ACHN (cell line): ENCODE results near the gene ACOX3.
"Not testable (repeated sequence)": the region's sequence is repeated elsewhere in the genome, so short reads cannot be mapped to it uniquely, and the experiment has no call there.

Source experiments
- DNase-seq: peaks from one replicate; pipeline ENCODE4 v3.0.0-alpha.2; 2015
- in situ Hi-C: cut with HindIII; loops from 2 replicates; pipeline ENCODE4 v1.10.0; 2017; ENCODE audit warnings: low sequenced_read_pairs, low pct_ligation_motif_present, low pct_unique_long_range_greater_than_20kb

Gene ACOX3

DNA sequence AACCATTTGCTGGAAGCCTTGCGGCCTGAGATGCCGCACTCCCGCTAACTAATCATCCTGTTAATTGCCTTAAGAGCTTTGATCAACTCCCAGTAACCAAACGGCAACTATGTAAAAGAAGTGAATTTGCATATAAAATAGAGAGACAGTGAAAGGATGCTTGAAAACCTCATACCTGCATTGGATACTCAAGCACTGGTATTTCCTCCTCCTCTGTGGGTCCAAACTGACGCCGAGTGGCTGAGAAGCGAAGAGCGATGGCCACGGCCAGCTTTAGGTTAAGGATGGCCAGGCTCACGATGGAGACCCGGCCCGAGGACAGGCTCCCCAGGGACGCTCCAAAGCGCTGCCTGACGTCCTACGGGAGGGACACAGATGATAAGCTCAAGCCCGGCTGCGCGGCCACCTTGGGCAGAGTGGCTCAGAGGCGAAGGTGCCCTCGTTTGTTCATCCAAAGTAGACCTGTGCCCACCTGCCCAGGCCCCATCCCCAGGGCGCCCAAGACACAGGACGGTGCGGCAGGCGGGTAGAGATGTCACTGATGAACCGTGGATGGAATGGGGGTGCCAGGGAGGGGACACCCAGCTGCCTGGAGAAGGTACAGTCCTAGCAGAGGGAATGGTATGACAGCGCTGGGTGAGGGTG, 43.6 kb downstream of the ACOX3 start:
- no peak for DNase-seq
- in situ Hi-C loops: no loop called here

- no peak for DNase-seq
- in situ Hi-C loops: no loop called here
Observed at GRCh38 chr4:8395504-8396296, 44.8 kb downstream of the ACOX3 start.

- in situ Hi-C loops: no loop called here
- DNase-seq: no peak
Observed at GRCh38 chr4:8394806-8395205, 45.7 kb downstream of the ACOX3 start.

GRCh38 chr4:8394061-8394519, 46.4 kb downstream of the ACOX3 start:
- in situ Hi-C loops: no loop called here
- peak; percentile 43 for DNase-seq

GRCh38 chr4:8393593-8394038, 46.9 kb downstream of the ACOX3 start:
- in situ Hi-C loops: no loop called here
- peak; percentile 89 for DNase-seq

DNA sequence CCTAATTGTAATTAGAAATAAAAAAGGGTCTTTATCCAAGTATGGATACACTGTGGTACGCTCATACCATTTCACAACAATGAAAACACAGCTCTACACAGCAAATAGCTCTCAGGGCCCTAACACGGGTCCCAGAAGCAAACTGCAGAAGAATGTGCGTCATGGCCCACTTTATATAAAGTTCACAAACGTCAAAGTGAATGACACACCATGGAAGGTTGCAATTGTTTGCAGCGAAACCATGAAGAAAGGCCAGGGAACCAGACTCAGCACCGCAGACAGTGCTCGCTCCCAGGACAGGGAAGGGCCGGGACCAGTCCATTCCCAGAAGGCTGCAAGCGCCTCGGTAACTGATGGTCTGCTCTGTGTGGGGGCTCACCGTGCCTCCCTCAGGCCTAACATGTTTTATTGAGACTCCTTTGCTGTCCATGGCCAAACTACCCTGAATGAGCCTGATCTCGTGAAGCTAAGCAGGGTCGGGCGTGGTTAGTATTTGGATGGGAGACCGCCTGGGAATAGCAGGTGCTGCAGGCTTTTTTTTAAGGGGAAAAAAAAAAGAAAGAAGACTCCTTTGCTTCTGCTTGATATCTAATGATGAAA, 47.8 kb downstream of the ACOX3 start:
- DNase-seq: no peak
- in situ Hi-C loops: no loop called here

DNA sequence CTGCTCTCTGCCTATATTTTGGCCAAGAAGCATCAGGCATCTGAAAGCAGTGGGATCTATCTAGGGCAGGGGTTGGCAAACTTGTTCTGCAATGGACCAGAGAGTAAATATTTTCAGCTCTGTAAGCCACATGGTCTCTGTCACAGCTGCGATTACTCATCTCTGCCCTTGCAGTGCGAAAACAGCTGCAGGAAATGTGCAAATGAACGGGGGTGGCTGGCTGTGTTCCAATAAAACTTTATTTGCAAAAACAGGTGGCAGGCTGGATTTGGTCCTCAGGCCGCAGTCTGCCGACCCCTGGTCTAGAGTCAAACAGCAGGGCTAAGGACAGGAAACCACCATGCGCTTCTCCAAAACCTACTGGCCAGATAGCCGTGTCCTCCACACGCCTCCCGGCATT, 48.6 kb downstream of the ACOX3 start:
- in situ Hi-C loops: no loop called here
- peak; percentile 8 for DNase-seq

DNA sequence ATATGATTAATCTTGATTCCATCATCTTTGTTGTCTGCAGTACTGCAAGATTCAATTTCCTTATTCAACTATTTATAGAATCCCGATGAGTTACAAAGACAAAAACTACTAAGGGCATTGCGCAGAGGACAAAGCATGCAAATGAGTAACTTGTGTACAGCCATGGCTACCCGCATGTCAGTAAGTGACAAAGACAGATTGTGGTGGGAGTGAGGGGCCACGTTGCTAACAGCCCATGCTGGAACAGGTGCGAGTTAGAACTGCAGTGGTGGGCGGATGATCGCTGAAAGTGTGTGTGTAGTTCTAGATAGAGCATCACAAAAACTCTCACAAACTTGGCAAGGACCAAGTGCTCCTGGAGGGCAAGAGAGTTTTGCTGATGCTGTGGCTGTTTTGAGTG, 49.5 kb downstream of the ACOX3 start:
- in situ Hi-C loops: no loop called here
- DNase-seq: no peak

GRCh38 chr4:8390577-8390976, 49.9 kb downstream of the ACOX3 start:
- in situ Hi-C loops: no loop called here
- DNase-seq: no peak

- no peak for DNase-seq
- in situ Hi-C loops: no loop called here
Observed at GRCh38 chr4:8388528-8388870, 52.0 kb downstream of the ACOX3 start.

DNA sequence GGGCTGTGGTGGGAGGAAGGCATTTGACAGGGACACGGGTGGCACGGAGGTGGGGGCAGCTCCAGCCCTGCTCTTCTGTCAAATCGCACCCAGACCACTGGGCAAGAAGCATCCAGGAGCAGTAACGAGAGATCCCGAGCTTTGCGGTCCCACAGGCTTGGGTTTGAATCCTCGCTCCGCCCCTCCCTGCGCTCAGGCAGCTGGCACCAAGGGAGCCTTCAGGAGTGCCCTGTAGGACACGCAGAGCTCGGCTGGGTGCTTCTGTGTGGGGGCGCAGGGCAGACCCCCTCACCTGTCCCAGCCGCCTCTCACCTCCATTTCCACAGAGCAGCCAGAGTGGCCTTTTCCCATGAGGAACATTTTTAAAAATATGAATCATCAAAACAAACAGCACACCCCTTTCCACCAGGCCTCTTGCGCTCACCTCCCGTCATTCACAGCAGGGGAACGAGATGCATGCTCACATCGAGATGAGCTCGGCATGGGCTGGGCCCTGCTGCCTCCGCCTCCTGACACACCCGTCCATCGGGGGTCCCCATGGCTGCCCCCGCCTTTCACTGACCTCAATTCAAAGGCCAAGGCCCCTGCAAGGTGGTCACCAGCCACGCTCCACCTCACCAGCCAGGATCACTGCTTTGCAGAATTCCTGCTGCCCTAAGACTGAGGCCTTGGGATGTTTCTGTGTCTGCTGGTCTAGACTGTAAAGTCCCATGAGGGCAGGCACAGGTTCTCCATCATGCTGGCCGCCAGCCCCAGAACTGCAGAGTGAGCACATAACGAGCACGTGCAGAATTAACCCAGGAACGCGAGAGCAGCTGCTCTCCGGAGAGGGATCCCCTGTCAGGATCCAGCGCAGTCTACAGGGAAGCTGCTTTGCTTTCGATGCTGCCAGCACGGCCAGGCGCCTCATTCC, 52.7 kb downstream of the ACOX3 start:
- DNase-seq: no peak
- in situ Hi-C loops: no loop called here

DNA sequence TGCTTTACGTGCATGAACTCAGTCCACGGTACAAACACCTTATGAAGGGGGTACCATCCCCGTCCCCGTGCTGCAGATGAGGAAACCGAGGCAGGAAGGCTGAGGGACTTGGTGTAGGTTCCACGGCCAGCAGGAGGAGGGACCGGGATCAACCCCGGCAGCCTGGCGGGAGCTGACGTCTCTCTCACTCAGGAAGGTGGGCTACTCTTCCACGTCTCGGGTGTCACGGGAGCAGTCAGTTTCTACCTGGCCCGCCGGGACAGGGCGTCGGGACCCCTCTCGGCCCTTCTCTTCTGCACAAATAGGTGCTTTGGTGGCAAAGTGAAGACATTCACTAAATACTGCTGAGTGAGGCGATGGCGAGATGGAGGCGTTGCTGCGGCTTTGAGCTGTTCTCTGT, 53.3 kb downstream of the ACOX3 start:
- in situ Hi-C loops: no loop called here
- DNase-seq: no peak

DNA sequence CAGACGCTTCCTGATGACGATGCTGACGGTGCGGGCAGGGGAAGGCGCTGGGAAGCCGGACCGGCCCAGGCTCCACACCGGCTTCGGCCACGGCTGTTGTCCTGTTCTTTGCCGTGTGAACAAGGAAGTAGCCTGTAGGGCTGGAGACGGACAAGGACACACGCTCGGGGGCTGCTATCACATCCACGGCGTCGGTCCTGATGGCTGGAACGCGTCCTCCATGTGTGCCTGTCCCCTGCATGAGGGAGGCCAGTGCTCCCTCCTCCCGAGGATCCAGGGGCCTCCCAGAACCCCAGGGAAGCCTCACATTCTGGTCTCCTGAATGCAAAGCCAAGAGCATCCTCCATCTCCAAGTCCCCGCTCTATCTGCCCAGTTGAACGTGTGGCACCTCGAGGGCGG, 53.8 kb downstream of the ACOX3 start:
- in situ Hi-C loops: no loop called here
- no peak for DNase-seq

GRCh38 chr4:8386131-8386530, 54.4 kb downstream of the ACOX3 start:
- in situ Hi-C loops, DNase-seq: not testable (repeated sequence)

- in situ Hi-C loops: no loop called here
- no peak for DNase-seq
Observed at GRCh38 chr4:8385611-8386010, 54.9 kb downstream of the ACOX3 start.

DNA sequence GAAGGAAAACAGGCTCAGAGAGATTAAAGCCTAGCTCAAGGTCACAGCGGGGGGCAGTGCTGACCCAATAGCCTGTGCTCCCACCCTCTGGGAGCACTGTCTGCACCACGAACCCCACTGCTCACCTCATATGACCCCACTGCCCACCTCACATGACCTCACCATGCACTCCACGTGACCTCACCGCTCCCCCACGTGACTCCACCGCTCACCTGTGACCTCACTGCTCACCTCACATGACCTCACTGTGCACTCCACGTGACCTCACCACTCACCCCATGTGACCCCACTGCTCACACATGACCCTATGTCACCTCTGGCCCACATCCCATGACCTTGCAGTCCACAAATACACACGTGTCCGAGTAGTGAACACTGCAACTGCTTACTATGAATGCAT, 55.4 kb downstream of the ACOX3 start:
- in situ Hi-C loops: no loop called here
- no peak for DNase-seq

- no peak for DNase-seq
- in situ Hi-C loops: no loop called here
Observed at GRCh38 chr4:8384397-8385060, 56.0 kb downstream of the ACOX3 start.

- no peak for DNase-seq
- in situ Hi-C loops: no loop called here
Observed at GRCh38 chr4:8383451-8384160, 56.9 kb downstream of the ACOX3 start.
